A549 (cell line): ENCODE measurements around the gene UBB.

Experiments
- EP300 ChIP-seq, 2 experiments: fragments of >200 bp; sonication (Bioruptor Twin); formaldehyde crosslinking; IDR thresholded peaks; 2 replicates in 1 of 2; 3 replicates in 1 of 2; pipeline ENCODE4 v1.6.1; 2016 to 2017
- ESRRA ChIP-seq: fragments of 150-350 bp; IDR thresholded peaks from 2 replicates; pipeline ENCODE4 v1.6.1; 2014; ENCODE audit warnings: mild to moderate bottlenecking, low read length, borderline replicate concordance
- FOSL2 ChIP-seq, 2 experiments: fragments of 450-650 bp in 1 of 2; fragments of >200 bp in 1 of 2; sonication (Bioruptor Twin) in 1 of 2; formaldehyde crosslinking; IDR thresholded peaks; 2 replicates each; pipeline versions ENCODE4 v1.5.0 to v1.6.1; 2016 to 2020; ENCODE audit warnings: mild to moderate bottlenecking in 1 of 2, moderate library complexity in 1 of 2
- MYC ChIP-seq: IDR thresholded peaks from 2 replicates; pipeline ENCODE4 v1.6.1; 2012; ENCODE audit warnings: mild to moderate bottlenecking, inconsistent platforms, low read length, improper control_type of control experiment, borderline replicate concordance
- POLR2A ChIP-seq: IDR thresholded peaks from 2 replicates; pipeline ENCODE4 v1.6.1; 2012; ENCODE audit warnings: mild to moderate bottlenecking, low read length
- RAD21 ChIP-seq, 2 experiments: fragments of >200 bp in 1 of 2; sonication (Bioruptor Twin) in 1 of 2; formaldehyde crosslinking in 1 of 2; IDR thresholded peaks in 1 of 2; conservative IDR thresholded peaks in 1 of 2; 2 replicates in 1 of 2; 3 replicates in 1 of 2; pipeline ENCODE4 v1.6.1; 2012 to 2018; ENCODE audit warnings: inconsistent platforms in 1 of 2
- SREBF2 ChIP-seq: fragments of 450-650 bp; IDR thresholded peaks from 2 replicates; pipeline ENCODE4 v1.6.1; 2014; ENCODE audit warnings: mild to moderate bottlenecking, moderate library complexity
- TF ChIP-seq, protein P1 (sequence below): fragments of >200 bp; sonication (Bioruptor Twin); formaldehyde crosslinking; IDR thresholded peaks from 3 replicates; pipeline ENCODE4 v1.5.1; 2016
- TF ChIP-seq, protein P2 (sequence below): IDR thresholded peaks from 2 replicates; pipeline ENCODE4 v1.6.1; 2012

DNA sequence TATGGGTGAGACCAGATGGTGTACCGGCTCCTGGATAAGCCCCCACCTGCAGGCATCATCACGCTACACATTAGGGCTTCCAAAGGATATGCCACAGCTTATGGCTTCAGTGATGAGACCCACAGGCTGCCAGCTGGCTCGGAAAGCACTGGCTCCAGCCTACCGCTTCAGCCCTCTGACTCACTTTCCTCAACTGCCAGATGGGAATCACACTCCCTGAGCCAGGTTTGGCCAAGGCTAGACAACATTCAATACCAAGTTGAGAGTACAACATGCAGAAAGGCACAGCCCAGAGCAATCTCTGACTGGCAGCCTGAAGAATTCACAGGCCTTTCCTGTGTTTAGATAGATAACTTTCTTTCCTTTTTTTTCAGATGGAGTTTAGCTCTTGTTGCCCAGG lies 37.9 kb upstream of the UBB start:
- TF ChIP-seq, protein P1, sequence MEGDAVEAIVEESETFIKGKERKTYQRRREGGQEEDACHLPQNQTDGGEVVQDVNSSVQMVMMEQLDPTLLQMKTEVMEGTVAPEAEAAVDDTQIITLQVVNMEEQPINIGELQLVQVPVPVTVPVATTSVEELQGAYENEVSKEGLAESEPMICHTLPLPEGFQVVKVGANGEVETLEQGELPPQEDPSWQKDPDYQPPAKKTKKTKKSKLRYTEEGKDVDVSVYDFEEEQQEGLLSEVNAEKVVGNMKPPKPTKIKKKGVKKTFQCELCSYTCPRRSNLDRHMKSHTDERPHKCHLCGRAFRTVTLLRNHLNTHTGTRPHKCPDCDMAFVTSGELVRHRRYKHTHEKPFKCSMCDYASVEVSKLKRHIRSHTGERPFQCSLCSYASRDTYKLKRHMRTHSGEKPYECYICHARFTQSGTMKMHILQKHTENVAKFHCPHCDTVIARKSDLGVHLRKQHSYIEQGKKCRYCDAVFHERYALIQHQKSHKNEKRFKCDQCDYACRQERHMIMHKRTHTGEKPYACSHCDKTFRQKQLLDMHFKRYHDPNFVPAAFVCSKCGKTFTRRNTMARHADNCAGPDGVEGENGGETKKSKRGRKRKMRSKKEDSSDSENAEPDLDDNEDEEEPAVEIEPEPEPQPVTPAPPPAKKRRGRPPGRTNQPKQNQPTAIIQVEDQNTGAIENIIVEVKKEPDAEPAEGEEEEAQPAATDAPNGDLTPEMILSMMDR = no peak
- no peak for TF ChIP-seq POLR2A
- no peak for TF ChIP-seq EP300 (IDR thresholded peaks at IDR 0.05)
- TF ChIP-seq ESRRA = no peak
- TF ChIP-seq, protein P2, sequence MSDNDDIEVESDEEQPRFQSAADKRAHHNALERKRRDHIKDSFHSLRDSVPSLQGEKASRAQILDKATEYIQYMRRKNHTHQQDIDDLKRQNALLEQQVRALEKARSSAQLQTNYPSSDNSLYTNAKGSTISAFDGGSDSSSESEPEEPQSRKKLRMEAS = no peak
- no peak for TF ChIP-seq RAD21 (conservative IDR thresholded peaks at IDR 0.05 in 1 of 2, IDR thresholded peaks at IDR 0.05 in 1 of 2)
- TF ChIP-seq SREBF2 = no peak
- TF ChIP-seq FOSL2 (IDR thresholded peaks at IDR 0.05) = no peak
- no peak for TF ChIP-seq FOSL2 (CRISPR knock-in tag; IDR thresholded peaks at IDR 0.05)
- no peak for TF ChIP-seq MYC
